Mononuclear cell (primary cell): ENCODE results near the gene MDFI. TPM values are rescaled to one million over a fixed set of nuclear protein-coding genes. Genes with fewer than 3 reads are reported as not detected.

Experiments used
- H3K27me3 ChIP-seq: 2 replicates; pipeline ENCODE4 v1.6.0; 2011; ENCODE audit warnings: low read length, control low read depth; ENCODE audit not compliant: insufficient read depth
- H3K4me1 ChIP-seq: 2 replicates; pipeline ENCODE4 v1.5.1; 2011; ENCODE audit warnings: mild to moderate bottlenecking, low read length, control low read depth; ENCODE audit not compliant: insufficient read depth
- H3K4me3 ChIP-seq: 2 replicates; pipeline ENCODE4 v1.5.1; 2011; ENCODE audit warnings: mild to moderate bottlenecking, low read length, moderate library complexity
- H3K9me3 ChIP-seq: 2 replicates; pipeline ENCODE4 v1.5.1; 2011; ENCODE audit warnings: low read depth, mild to moderate bottlenecking, control low read depth, low read length
- total RNA-seq: library from RNA; depleted of rRNA; stranded (reverse); fragments of >200 nt; gene quantifications from one replicate; pipeline ENCODE4 v1.2.3, GENCODE V29; 2012

Gene MDFI
- not detected for total RNA-seq

GRCh38 chr6:41638002-41638934, at the start of gene MDFI:
Gene MDFI, plus strand, starts transcription at chr6:41638468. Its CDS starts 282 bp downstream, at chr6:41638750.
- H3K4me3 ChIP-seq = no peak within 1 kb of the TSS
- H3K9me3 ChIP-seq = no peaks in the 10 kb centered on the region
- H3K27me3 ChIP-seq = peaks cover 38% of the 10 kb centered on the region
- H3K4me1 ChIP-seq = peaks cover 4% of the 10 kb centered on the region

DNA sequence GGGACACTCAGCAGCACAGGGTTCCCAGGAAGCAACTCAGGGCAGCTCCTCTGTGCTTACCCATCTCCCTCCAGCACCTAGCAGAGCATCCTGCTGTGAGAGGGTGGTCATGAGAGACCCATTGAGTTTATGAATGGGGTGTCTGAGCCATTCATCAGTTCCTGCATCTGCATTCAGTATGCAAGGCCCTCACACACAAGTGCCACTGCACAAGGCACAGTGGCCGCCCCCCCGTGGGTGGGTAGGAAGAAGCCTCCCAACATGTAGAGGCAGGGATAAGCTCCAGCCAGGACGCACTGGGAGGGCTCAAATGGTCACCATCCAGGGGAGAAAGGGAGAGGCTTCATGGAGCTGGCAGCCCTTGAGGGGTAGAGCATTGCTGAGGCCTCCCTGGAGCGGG, 49.0 kb upstream of the MDFI start:
- Histone ChIP-seq H3K27me3 (no peaks in the 10 kb centered on the region), H3K9me3 (no peaks in the 10 kb centered on the region), H3K4me1 (no peaks in the 10 kb centered on the region), H3K4me3 (no peak overlapping the region)

GRCh38 chr6:41589636-41590622, 48.3 kb upstream of the MDFI start:
- Histone ChIP-seq H3K4me1 (no peaks in the 10 kb centered on the region), H3K27me3 (no peaks in the 10 kb centered on the region), H3K9me3 (no peaks in the 10 kb centered on the region), H3K4me3 (no peak overlapping the region)

GRCh38 chr6:41591122-41591521, 47.1 kb upstream of the MDFI start:
- H3K4me3 ChIP-seq = no peak overlapping the region
- no peaks in the 10 kb centered on the region for H3K27me3 ChIP-seq
- no peaks in the 10 kb centered on the region for H3K4me1 ChIP-seq
- no peaks in the 10 kb centered on the region for H3K9me3 ChIP-seq

GRCh38 chr6:41591859-41592502, 46.3 kb upstream of the MDFI start:
- no peaks in the 10 kb centered on the region for H3K27me3 ChIP-seq
- no peak overlapping the region for H3K4me3 ChIP-seq
- H3K4me1 ChIP-seq = no peaks in the 10 kb centered on the region
- no peaks in the 10 kb centered on the region for H3K9me3 ChIP-seq

DNA sequence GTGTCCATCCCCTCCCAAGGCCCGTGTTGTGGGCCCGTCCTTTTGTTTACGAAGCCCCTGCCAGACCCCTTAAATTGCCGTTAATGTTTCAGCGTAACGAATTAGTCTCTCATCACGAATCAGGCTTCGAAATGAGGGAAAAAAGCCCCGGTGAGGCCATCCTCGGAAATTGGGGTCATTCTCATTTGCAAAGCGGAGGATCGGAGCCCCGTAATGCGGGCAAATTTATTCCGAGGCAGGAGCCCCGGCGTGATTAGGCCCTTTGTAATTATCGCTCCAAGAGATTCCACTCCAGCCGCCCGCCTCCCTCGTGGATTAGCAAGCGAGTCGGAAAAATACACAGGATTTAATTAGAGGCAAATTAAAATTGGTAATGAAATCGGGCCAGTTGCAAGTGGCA, 44.9 kb upstream of the MDFI start:
- Histone ChIP-seq H3K9me3 (no peaks in the 10 kb centered on the region), H3K27me3 (no peaks in the 10 kb centered on the region), H3K4me3 (no peak overlapping the region), H3K4me1 (no peaks in the 10 kb centered on the region)

DNA sequence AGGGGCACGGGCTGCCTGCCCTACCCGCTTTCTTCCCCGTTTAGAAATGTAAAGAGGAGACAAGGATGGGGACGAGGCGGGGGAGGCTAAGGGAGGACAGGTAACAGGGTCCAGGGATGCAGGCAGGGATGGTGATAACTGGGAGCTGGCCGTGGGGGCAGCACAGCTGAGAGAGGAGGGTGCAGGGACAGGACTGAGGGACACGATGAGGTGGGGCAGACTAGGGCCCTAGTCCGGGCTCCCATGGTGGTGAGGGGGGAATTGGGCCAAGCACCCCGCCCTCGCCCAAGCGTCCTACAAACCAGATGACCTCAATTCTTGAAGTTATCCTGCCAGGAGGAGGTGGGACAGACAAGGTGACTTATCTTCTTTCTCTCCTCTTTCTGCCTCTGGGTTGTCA, 44.4 kb upstream of the MDFI start:
- H3K4me3 ChIP-seq = no peak overlapping the region
- no peaks in the 10 kb centered on the region for H3K27me3 ChIP-seq
- no peaks in the 10 kb centered on the region for H3K4me1 ChIP-seq
- H3K9me3 ChIP-seq = no peaks in the 10 kb centered on the region

DNA sequence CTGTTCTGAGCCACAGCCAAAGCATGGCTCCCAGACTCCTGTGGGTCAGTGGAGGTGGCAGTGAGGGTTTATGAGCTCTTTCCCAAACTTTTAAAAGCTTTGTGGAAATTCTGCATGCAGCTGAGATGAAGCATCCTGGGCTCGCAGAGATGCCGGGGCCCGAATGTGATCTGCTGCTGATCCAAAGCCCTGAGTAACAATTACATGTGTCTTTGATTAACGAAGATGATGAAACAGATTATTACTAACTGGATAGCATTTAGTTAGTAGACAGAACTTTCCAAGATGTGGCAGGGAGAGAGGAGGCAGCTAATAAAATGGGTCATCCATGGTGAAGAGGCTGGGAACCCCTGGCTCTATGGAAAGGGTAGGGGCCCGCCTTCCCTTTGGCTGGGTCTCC, 43.9 kb upstream of the MDFI start:
- H3K9me3 ChIP-seq = no peaks in the 10 kb centered on the region
- no peak overlapping the region for H3K4me3 ChIP-seq
- no peaks in the 10 kb centered on the region for H3K4me1 ChIP-seq
- no peaks in the 10 kb centered on the region for H3K27me3 ChIP-seq

DNA sequence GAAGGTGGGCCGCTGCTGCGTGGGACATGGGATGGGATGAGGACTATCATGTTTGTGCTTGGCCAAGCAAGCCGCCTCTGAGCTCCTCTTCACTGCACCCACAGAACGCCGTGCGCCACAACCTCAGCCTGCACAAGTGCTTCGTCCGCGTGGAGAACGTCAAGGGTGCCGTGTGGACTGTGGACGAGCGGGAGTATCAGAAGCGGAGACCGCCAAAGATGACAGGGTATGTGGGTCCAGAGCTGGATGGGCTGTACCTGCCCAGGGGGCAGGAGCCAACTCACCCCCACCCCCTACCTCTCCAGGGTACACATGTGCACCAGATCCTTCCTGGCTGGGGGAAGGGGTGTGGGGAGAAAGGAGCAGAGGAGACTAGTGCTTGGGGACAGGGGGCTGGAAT, 43.5 kb upstream of the MDFI start:
- Histone ChIP-seq H3K27me3 (no peaks in the 10 kb centered on the region), H3K4me1 (no peaks in the 10 kb centered on the region), H3K4me3 (no peak overlapping the region), H3K9me3 (no peaks in the 10 kb centered on the region)

- Histone ChIP-seq H3K27me3 (no peaks in the 10 kb centered on the region), H3K4me1 (no peaks in the 10 kb centered on the region), H3K9me3 (no peaks in the 10 kb centered on the region), H3K4me3 (no peak overlapping the region)
These were observed 43.1 kb upstream of the MDFI start for GRCh38 chr6:41595166-41595565.

GRCh38 chr6:41596096-41596685, 42.1 kb upstream of the MDFI start:
- no peaks in the 10 kb centered on the region for H3K27me3 ChIP-seq
- no peaks in the 10 kb centered on the region for H3K9me3 ChIP-seq
- H3K4me3 ChIP-seq = no peak overlapping the region
- H3K4me1 ChIP-seq = no peaks in the 10 kb centered on the region

- no peak overlapping the region for H3K4me3 ChIP-seq
- no peaks in the 10 kb centered on the region for H3K4me1 ChIP-seq
- H3K9me3 ChIP-seq = no peaks in the 10 kb centered on the region
- H3K27me3 ChIP-seq = no peaks in the 10 kb centered on the region
These were observed 41.5 kb upstream of the MDFI start for GRCh38 chr6:41596807-41597206.

GRCh38 chr6:41597246-41598000, 40.8 kb upstream of the MDFI start:
- Histone ChIP-seq H3K4me1 (no peaks in the 10 kb centered on the region), H3K4me3 (no peak overlapping the region), H3K9me3 (no peaks in the 10 kb centered on the region), H3K27me3 (no peaks in the 10 kb centered on the region)

GRCh38 chr6:41598670-41599014, 39.6 kb upstream of the MDFI start:
- H3K4me1 ChIP-seq = peaks cover 7% of the 10 kb centered on the region

More at GRCh38 chr6:41598670-41599014, 39.6 kb upstream of the MDFI start:
- H3K9me3 ChIP-seq = no peaks in the 10 kb centered on the region
- no peaks in the 10 kb centered on the region for H3K27me3 ChIP-seq
- H3K4me3 ChIP-seq = no peak overlapping the region
